Endometrium (tissue), 2 donors: ENCODE data around the gene PRUNE1.

Source experiments
- FAIRE-seq: peaks from 2 replicates; lab custom pipeline; 2012; peaks lifted over from hg19 to GRCh38; lab: Jason Lieb, UNC
- donor health status: control.
- donor health status: control.

Gene PRUNE1

DNA sequence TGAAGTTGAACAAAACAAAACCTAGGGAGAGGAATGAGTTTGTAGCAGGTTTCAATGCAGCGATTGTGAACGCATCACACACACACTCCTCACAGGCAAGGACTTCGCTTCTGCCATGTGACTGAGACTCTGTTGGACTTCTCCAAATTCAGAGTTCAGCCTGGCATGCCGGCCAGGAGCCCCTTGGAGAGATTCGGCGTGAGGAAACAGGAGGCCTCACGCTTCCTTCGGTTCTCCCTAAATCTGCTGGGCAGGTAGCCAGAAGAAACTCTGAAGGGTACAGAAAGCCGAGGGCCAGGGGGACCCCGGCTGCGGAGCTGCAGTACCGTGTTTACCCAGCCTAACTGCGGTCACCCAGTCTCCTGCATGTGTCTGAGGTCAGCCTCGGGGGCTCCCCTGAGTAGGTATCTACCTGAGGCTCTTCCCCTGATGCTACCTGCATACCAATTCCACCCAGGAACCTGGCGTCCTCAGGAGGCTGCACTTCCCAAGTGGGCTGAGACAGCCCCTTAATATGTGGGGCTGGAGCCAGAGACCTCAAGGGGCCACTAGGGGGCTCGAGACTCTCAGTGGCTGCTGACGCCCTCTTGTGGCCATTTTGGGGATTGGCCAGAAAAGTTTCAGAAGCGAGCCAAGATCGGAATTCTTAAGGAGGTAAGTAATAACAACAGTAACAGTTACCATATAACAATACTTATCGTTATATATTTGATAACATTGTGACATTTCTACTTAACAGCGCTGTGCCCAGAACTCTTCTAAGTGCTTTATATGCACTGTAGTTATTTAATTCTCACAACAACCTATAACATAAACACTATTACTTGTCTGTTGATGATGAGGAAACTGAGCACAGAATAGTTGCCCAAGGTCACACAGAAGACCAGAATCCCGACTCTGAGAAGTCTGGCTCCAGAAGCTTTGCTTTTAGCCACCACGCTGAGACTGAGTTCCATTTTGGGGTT lies 28.9 kb upstream of the PRUNE1 start:
- peak; percentile 82 for FAIRE-seq

DNA sequence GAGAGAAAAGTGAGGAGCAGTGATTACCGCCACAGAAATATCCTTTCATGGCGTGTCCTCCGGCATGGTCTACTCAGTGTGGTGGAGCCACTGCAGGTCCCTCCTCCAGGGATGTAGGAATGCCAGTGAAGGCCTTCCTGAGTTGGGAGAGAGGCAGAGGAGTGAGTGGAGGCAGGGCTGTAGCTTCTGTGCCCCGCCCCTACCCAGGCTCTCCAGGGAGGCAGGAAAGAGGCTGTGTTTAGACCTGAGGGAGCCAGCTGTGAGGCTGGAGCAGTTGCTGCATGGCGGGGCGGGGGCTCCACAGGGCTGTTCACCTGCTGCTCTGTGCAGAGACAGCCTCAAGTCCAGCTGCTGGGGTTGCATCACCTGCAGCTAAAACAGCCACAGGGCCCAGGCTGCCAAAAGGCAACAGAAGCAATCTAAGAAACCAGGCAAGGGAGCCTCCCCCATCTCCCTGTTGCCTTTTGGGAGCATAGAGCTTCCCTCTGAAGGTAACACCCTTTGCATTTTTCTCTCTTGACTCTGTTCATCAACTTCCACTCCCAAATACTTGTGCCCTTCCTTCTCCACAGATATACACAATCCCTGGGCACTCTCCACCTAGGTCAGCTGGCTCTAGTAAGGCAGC lies 27.0 kb upstream of the PRUNE1 start:
- FAIRE-seq: no peak

DNA sequence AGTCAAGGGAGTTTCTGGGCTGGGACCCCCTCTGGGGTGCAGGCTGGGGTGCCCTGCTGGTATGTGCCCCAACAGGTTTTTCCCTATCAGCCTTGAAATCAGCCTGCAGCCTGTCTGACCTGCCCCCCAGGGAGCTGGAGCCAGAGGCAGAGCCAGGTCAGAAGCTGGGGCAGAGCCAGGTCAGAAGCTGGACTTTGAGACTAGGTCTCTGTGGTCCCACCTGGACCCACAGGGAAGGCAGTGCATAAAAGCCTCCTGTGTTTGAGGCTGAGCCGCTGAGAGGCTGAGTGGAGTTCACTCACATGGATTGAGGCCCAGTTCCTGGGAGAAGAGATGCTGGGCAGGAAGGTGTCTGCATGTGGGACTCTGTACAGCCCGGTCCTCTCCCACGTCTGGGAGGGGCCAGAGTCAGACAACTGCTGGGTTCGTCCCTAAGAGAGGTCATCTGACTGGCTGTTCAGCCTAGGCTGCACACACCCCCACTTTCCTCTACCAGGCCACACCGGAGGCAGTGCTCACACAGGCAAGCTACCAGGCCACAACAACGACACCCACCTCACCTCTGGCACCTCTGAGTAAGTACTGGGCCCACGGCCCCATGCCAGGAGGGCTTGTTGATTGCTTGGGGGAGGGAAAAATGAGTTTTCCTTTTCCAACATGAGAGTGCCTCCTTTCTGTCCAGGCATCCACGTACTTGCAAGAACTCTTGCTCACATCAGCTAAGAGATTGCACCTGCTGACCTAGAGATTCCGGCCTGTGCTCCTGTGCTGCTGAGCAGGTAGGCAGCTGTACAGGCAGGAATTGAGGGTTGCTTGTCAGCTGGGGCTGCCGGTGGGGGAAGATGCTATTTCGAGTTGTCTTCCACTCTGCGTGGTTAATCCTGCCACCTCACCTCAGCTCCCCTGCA lies 26.2 kb upstream of the PRUNE1 start, which contains the start of gene ANXA9:
ANXA9 (plus strand) TSS at position 488 of the 908 bp plus-strand sequence. CDS start 814 bp downstream, outside the sequence.
- FAIRE-seq: no peak

DNA sequence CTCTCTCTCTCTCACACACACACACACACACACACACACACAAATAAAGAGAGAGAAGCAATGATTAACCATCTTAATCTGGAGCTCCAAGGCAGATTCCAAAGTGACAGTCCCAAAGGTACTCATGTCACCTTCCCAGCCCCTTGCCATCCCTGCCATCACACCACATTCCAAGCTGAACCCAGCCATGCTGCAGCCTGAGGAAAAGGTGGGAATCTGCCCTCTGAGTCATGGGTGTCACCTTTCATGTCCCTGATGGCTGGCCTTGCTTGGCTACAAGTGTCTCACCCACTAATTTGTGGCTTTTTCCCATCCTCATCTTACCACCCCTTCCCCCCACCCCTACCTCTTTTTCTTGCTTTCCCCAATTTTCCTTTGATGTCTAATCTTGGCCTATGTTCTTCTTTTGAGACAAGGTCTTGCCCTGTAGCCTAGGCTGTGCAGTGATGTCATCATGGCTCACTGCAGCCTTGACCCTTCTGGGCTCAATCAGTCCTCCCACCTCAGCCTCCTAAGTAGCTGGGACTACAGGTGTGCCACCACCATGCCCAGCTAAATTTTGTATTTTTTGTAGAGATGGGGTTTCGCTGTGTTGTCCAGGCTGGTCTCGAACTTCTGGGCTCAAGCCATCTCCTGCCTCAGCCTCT lies 22.9 kb upstream of the PRUNE1 start:
- no peak for FAIRE-seq

DNA sequence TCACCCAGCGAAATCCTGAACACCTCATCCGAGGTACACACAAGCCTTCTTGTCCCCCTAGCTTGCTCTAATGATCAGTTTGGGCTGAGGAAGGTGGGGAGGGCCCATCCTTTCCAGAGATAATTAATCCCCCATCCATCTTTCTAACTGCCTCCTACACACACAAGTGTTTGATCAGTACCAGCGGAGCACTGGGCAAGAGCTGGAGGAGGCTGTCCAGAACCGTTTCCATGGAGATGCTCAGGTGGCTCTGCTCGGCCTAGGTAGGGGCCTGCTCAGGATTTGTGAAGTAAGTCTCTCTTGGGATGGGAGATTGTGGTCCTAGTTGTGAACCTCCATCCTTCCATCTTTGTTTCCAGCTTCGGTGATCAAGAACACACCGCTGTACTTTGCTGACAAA lies 20.3 kb upstream of the PRUNE1 start:
- no peak for FAIRE-seq

DNA sequence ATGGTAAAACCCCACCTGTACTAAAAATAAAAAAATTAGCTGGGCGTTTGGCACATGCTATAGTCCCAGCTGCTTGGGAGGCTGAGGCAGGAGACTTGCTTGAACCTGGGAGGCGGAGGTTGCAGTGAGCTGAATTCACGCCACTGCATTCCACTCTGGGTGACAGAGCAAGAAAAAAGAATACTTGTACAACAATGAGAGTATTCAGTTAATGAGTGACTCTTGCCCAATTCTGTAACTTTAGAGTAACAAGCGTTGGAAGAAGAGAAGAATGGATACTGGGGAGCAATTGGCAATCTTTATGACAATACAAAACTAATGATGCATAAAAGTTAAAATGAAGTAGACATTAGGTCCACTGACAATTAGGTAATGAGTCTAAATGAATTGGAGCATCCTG lies 15.6 kb upstream of the PRUNE1 start:
- FAIRE-seq: no peak

DNA sequence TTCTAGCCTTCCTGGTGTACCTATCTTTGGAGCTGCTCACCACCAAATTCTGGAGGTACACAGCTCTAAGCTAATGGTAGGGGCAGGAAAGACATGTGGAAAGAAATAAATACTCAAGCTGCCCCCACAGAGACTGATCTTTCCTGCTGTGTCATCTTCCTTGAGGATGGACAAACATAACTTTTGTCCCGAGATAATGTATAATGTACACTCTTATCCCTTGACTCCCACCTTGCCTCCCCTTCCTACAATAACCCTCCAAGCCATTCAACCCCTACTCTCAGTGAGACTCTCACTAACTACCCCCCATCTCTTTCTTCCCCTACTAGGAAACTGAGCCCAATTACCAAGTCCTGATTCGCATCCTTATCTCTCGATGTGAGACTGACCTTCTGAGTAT lies 14.0 kb upstream of the PRUNE1 start:
- FAIRE-seq: no peak

DNA sequence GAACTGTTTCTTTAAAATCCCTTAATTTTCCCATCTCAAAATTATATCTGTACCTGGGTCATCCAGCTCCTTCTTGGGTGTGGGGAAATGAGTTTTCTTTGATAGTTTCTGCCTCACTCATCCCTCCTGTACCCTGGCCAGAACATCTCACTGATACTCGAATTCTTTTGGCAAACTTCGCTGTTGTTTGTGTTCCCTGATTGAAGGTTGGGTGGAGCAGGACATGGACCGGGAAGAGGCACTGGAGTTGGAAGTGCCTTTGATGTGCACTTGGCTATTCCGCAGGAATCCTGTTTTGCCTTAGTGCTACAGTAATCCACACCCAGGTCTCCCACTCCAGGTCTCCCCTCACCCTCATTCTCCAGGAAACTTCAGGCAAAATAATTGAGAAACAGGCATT lies 12.8 kb upstream of the PRUNE1 start:
- no peak for FAIRE-seq

DNA sequence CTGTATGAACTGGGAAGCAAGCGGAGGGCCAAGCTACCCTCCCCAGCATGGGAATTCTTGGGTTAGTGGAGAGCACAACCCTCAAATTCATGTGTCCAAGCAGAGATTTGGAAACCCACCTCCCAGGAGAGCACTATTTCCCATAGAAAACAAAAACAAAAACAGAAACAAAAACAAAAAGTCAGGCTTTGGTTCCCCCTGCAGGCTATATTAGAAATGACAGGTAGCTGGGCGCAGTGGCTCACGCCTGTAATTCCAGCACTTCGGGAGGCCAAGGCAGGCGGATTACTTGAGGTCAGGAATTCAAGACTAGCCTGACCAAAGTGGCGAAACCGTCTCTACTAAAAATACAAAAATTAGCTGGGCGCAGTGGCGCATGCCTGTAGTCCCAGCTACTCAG lies 12.4 kb upstream of the PRUNE1 start:
- FAIRE-seq: no peak

DNA sequence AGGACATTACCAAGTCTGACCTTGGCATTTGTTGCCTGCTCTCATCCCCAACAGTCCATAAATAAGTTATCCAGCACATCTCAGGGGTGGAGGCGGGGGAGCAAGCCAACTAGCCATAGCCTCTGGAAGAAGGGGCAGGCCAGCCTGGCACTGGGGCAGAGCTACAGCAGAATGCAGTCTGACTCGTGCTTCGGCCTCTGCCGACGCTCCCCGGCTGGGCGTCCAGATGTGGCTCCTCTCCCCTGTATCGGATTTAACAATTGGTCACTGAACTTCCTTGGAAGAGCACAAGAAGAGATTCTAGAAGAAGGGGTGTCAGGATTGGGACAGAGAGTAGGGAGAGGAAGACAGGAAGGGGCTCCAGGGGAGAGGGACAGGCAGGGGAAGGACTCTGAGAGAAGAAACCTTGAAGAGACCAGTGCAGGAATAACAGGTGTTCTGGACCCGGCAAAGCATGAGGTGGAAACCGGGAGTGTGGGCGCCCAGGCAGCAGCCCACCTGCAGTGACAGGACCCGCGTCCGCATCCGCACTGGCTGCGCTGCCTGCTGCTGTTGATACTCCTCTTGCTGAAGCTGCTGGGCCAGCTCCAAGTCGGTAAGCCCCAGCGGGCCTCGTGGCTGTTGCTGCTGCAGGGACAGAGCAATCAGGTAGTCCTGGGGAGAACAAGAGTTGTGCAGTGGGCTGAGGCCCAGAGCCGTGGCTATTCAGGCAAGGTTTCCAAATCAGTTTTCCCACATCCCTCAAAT lies 10.9 kb upstream of the PRUNE1 start:
- no peak for FAIRE-seq

DNA sequence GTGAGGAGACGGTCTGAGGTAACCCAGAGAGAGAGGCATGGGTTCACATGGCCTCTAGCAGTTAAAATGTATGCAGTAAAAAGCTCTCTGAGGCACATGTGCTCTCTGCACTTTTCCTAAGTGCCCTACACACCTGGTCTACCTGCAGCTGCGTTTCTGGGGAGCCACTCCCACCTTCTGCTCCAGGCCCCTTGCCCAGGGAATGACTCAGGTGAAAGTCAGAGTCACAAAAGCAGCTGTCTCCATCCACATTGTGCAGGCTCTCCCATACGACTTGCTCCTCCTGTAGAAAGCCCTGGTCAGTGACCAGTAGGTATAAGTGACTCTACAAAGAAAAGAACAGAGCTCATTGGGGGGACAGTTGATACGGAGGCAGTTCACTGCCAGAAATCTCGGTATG lies 10.3 kb upstream of the PRUNE1 start:
- FAIRE-seq: no peak

DNA sequence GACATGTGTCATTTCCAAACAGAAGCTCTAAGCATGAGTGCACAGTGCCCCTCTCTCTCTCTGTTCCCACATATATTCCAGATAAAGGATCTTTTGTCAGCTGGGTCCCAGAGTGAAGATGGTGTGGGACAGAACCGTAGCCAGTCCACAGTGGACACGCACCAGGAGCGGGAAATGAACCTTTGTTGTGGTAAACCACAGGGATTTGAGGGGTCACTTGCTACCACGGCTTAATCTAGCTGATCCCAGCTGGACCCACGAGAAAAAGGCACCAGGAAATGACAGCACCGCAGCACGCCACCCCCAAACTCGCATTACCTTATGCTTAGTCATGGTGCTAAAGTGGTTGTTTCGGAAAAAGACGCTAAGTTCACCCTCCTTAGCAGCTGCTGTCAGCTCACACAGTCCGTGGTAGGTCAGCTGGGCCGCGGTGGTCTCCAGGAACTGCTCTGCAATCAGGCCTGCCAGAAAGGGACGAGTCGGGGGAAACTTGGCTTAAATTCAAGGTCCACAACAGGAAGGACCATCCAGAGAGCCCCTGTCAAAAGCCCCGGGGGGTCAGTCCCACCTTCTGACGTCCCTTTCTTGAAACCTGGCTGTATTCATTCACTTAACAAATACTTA lies 9.1 kb upstream of the PRUNE1 start:
- no peak for FAIRE-seq

DNA sequence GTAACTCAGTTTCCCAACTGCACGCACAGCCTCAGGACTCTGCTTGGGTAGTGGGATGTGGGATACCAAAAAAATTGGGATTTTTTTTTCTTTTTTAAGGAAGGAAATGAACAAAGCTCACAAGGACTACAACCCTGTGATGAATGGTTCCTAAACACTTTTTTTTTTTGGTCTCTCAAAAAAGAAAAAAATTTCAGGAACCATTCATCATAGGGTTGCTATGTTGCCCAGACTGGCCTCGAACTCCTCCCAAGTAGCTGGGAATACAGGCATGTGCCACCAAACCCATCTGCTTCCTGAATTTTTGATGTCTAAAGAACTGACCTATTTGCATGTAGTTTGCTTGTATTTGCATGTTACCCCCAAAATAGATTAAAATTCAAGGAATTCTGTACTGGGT lies 8.3 kb upstream of the PRUNE1 start:
- no peak for FAIRE-seq

DNA sequence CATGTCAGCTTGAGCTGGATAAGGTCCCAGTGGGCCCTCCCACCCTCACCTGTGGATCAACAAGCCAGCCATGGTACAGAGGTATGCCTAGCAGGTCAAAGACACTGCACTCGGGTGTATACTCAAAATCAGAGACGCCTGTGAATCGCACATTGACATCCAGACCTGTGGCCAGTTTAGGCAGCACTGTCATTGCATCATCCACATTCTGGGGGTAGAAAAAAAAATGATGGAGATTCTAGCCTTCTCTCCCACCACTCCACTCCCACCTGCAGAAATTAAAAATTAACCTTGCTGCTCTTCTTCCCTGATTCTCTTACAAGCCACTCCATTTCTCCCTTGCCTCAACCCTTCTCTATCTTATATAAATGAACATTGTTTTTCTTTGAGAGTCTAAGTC lies 7.8 kb upstream of the PRUNE1 start:
- FAIRE-seq: no peak

DNA sequence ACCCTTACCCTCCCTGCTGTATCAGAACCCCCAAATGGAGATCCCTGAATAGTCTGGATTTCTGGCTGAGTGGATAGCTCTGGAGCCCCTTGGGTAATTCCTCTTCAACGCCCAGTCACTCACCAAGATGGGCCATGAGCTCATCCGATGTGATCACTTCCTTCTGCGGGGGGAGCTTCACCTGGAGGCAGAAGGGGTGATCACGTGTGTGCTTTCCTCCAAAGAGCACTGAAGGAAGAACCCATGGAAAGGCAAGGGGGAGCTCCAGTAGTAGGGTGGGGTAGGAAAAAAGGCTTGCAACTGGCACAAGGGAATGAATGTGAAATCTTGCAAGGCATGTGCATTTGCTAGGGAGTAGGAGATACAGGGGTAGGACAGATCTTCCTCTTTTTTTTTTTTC lies 6.6 kb upstream of the PRUNE1 start:
- no peak for FAIRE-seq

DNA sequence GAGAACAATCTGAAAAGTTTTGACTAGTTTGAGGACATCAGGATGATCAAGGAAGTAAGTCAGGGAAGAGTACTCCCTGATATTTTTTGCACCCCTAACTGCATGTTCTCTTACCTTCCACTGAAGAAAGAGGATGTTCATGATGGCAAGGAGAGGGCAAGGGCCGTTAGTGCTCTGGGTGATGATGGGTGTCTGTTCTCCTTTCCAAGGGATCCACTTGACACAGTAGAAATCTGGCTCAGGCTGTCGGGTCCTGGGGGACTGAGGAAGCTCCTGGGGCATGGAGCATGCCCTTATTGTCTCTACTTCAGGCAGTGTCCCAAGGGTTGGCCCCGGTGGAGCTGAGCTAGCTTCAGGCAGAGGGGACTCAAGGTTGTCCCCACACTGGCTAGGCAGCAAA lies 6.2 kb upstream of the PRUNE1 start:
- FAIRE-seq: no peak

DNA sequence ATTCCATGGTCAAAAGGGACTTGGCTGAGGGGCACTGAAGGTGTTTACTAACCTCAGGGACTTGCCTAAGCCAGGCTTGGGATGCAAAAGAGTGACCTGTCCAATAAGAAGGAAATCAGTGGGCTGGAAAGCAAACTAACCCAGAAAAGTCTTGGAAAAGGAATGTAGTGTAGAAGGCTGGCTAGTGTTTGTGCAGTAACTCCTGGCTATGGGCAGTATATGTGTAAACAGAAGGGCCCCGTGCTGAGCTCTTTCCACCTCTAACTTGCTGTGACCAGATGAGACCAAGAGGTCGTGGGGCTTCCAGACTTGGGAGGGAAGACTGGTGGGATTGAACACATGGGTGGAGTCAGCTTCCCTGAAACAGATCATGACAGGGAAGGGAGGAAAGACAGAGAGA lies 5.6 kb upstream of the PRUNE1 start:
- FAIRE-seq: no peak

DNA sequence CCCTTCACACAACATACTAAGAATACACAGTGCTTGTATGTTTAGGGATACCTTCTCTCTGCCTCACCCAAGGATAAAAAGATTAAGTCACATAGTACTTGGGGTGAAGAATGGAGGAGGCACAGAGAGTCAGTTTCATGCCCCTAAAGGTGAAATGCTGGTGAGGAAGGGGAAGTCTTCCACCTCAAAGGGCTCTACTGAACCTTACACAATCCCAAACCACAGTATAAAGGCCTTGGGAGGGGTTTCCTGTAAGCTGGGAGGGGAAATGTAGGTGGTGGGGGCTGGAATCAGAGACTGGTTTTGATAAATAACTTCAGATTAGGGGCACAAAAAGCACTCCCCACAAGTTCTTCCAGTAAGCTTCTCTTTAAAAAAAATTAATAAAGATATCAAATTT lies 5.1 kb upstream of the PRUNE1 start:
- FAIRE-seq: no peak

DNA sequence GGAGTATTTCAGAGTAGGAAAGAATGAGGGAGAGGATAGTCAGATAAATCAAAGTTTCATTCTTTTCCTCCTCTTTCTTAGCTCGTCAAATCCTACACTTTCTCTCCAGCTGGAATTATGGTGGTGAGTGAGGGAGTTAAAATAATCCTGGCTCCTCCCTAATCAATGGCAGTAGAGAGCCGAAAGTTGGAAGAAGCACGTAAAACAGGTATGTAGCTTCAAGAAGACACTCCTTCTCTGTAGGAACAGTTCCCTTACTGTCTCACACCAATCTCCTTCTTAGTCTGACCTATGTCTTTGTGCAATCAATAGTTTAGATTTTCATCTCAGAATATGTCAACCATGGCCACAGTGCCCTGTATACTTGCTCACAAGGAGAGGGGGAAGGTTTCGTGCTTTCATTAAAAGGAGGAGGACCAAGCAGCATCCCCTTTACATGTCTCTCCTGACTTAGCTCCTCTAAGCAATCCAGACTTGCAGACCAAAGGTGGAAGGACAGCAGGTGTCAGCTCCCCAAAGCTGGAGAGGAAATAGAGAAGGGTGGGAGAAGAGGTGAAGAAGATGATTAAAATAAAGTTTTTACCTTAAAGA lies 2.4 kb upstream of the PRUNE1 start:
- no peak for FAIRE-seq

DNA sequence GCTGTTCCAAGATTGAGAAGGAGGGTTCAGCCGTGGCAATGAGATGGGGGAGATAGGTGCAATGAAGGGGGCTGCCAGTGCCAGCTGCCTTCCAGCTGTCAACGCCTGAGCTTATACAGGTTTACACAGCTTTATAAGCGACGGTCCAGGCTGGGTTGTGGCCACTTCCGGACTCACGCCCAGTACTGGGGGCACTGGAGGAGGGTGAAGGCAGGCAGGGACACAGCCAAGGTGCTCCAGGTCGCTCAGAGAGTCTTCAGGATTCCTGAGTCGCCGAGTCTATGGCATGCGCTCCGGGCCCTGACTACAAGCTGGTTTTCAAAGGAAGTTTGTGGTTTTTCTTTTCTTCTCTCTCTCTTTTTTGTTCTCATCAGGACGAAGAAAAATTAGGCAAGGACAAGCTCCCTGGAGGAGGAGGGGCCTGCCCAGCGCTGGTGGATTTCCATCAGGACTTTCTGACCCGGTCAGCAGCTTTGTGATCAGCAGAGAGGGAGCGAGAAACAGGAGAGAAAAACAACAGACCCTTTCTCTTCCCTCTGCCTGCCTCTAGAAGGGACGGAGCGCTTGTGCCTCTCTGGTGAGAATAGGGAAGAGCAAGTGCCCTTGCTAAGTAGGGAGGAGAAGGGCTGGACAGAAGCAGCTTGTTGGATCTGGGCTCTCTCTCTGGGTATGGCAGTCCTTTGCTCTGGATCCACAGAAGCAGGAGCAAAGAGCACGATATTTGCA lies 1.8 kb upstream of the PRUNE1 start, which contains the start of gene MINDY1:
MINDY1 (minus strand) TSS at position 576 of the 726 bp plus-strand sequence. CDS start 4,285 bp downstream, outside the sequence.
- FAIRE-seq: no peak
